ENCODE results near the gene C1QTNF8.
A peak's percentile ranks its signal among the peaks of the same experiment; 100 is the strongest.

Gene C1QTNF8

DNA sequence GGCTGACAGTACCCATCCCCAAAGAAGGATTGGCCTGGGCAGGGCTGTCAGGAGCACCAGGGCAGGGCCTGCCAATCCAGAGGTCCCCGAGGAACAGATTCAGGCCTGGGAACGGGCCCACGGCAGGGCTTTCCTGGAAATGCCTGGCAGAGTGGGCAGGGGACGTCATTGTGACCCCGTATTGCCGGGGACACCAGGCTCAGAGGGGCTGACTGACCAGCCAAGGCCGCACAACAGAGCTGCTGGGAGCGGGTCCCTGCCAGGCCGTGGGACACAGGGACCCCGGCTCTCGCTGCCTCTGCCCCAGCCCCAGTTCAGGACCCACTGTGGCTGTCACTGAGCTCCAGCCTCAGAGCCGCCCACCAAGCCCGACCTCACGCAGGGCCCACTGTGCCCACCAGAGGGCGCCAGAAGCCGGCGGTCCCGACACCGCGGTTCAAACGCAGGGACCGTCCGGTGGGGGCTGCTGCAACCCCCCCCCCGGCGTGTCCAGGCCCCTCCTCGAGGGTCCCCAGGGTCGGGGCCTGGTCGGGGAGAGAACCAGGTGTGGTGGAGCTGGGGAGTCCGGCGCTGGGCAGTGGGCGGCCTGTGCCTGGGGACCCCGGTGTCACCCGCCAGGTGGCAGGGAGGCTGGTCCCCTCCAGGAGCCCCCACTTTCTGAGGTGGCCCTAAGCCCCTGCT lies 38.7 kb downstream of the C1QTNF8 start:
- peak; percentile 82 for DNase-seq (ENCODE audit: low spot score)
- in situ Hi-C loops (cut with MboI; ENCODE audit: low sequenced_read_pairs, unreplicated experiment), result no loop called here
- TF ChIP-seq, protein P1, sequence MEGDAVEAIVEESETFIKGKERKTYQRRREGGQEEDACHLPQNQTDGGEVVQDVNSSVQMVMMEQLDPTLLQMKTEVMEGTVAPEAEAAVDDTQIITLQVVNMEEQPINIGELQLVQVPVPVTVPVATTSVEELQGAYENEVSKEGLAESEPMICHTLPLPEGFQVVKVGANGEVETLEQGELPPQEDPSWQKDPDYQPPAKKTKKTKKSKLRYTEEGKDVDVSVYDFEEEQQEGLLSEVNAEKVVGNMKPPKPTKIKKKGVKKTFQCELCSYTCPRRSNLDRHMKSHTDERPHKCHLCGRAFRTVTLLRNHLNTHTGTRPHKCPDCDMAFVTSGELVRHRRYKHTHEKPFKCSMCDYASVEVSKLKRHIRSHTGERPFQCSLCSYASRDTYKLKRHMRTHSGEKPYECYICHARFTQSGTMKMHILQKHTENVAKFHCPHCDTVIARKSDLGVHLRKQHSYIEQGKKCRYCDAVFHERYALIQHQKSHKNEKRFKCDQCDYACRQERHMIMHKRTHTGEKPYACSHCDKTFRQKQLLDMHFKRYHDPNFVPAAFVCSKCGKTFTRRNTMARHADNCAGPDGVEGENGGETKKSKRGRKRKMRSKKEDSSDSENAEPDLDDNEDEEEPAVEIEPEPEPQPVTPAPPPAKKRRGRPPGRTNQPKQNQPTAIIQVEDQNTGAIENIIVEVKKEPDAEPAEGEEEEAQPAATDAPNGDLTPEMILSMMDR (IDR thresholded peaks at IDR 0.05; ENCODE audit: borderline replicate concordance, control extremely low read depth, extremely low read depth, insufficient read depth, missing control alignments), result peak; percentile 42

DNA sequence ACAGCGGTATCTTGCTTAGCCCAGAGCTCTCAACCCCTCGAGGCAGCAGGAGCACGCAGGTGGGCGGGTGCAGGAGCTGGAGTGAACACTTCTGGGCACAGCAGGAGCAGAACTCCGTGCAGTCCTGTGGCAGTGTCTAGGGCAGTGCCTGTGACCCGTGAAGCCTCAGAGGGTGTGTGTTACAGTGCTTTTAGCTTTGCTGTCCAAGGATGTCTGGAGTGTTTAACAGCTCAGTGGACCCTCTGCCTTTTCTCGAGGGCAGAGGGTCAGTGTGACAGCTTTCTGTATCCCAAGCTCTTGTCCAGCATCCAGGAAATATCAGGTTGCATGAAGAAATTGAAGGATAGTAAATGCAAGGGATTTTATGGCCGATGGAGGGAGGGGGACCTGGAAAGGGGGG lies 39.8 kb downstream of the C1QTNF8 start:
- TF ChIP-seq, protein P1 (IDR thresholded peaks at IDR 0.05; ENCODE audit: borderline replicate concordance, control extremely low read depth, extremely low read depth, insufficient read depth, missing control alignments), result no peak
- in situ Hi-C loops (cut with MboI; ENCODE audit: low sequenced_read_pairs, unreplicated experiment), result no loop called here
- no peak for DNase-seq (ENCODE audit: low spot score)

DNA sequence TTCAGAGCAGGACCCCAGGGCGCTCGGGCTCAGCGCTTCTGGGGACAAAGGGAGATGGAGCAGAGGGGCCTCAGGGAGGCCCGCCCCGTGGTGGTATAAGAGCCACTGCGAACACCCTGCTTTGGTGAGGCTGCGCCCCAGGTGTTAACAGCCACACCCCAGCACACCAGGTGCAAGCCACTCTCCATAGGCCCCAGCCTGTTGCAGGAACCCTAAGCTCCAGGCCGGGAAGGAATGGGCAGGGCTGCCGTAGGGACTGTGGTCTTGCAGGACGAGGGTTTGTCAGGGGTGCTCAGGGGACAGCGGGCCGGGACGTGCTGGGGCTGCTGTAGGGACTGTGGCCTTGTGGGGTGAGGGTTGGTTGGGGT lies 40.5 kb downstream of the C1QTNF8 start:
- no peak for DNase-seq (ENCODE audit: low spot score)
- in situ Hi-C loops (cut with MboI; ENCODE audit: low sequenced_read_pairs, unreplicated experiment), result no loop called here

DNA sequence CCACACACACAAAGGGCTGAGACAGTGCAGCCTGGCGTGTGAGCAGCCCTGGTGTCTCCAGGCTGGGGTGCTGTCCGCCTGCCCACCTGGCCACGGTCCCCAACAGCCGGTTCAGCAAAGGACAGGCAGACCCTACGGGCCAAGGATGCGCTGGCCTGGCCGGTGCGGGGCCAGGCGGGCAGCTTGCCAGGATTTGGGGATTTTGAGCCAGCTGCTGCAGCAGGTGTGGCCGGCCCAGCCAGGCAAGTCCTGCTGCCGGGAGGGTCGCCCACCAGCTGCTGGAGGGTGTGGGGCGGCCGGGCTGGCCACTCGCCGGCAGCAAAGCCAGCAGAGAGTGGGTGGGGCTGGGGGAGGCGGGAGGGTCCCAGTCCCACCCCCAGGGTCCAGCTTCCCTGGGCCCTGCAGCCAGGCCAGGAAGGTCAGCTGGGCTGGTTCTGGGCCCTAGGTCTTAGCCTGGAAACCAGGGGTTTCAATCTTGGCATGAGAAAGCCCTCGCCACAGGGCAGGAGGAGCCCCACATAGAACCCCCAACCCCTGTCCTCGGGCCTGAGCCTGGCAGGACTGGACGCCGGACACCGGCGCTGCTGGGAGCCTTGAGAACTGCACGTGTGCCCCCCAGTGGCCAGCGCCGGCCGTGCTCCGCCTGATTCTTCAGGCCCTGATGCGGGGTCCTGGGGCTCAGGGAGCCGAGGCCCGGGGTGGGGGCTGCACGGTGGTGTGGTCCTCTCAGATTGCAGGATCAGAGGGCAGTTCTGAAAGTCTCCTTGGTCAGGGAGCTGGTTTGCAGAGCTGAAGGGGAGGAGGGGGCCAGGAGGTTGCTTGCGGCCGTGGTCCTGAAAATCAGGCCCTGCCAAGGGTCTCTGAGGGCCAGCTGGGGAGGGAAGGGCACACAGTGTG lies 41.1 kb downstream of the C1QTNF8 start:
- DNase-seq (ENCODE audit: low spot score), result peak; percentile 85
- in situ Hi-C loops (cut with MboI; ENCODE audit: low sequenced_read_pairs, unreplicated experiment), result no loop called here
- TF ChIP-seq, protein P1 (IDR thresholded peaks at IDR 0.05; ENCODE audit: borderline replicate concordance, control extremely low read depth, extremely low read depth, insufficient read depth, missing control alignments), result peak; percentile 65

More for the DNA sequence above, 40.5 kb downstream of the C1QTNF8 start:
- TF ChIP-seq, protein P1 (IDR thresholded peaks at IDR 0.05; ENCODE audit: borderline replicate concordance, control extremely low read depth, extremely low read depth, insufficient read depth, missing control alignments), result no peak

DNA sequence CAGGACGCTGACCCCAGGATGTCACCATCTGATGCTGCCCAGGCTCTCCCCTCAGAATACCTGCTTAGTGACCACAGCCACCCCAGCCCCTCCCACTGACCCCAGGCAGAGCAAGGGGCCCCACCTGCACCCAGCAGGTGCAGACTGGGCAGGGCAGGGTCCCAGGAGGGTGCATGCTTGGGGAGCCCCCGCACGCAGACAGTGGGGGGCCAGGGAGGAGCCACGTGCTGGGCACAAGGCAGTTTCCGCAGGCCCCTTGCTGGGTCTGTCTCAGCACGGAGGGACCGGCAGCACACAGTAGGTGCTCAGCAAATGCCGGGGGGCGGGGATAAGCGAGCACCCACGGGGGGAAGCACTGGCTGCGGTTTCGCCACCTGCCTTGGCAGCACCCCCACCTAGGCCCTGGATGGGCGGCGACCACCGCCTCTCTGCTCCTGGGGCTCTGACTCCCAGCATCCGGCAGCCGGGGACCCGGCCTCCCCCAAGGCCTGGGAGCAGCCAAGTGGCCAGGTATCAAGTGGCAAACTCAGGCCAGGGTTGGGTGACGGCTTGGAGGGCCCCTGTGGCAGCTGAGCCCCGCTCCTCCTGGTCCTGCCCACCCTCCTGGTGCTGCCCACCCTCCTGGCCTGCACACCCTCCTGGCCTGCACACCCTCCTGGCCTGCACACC lies 42.2 kb downstream of the C1QTNF8 start:
- in situ Hi-C loops (cut with MboI; ENCODE audit: low sequenced_read_pairs, unreplicated experiment), result no loop called here
- TF ChIP-seq, protein P1 (IDR thresholded peaks at IDR 0.05; ENCODE audit: borderline replicate concordance, control extremely low read depth, extremely low read depth, insufficient read depth, missing control alignments), result no peak
- DNase-seq (ENCODE audit: low spot score), result no peak

DNA sequence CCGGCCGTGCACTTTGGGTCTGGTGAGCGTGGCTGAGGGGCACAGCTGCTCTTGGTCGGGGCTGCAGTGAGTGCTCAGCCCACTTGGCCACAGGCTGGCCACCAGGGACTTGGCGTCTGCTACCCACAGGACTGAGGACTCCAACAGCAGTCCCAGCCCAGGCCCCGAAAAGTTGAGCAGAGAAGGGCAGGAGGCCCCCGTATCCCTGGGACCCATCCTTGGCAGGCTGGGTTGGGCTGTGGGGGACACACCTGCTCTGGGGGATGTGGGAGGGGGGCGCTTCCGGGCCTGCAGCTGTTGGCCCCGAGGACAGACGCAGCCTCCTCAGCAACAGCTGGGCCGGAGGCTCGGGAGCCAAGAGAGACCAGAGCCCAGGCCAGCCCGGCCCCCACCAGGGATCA lies 42.9 kb downstream of the C1QTNF8 start:
- DNase-seq (ENCODE audit: low spot score), result no peak
- in situ Hi-C loops (cut with MboI; ENCODE audit: low sequenced_read_pairs, unreplicated experiment), result no loop called here
- TF ChIP-seq, protein P1 (IDR thresholded peaks at IDR 0.05; ENCODE audit: borderline replicate concordance, control extremely low read depth, extremely low read depth, insufficient read depth, missing control alignments), result no peak

Measured in GM13976 (cell line).